ENCODE data around the gene UGT1A5. TPM values are rescaled to one million over a fixed set of nuclear protein-coding genes. Genes with fewer than 3 reads are reported as not detected.

The UGT1A5 gene
- total and polyA plus RNA-seq, 2 of the 8 experiments (the other 6 are each of a cell fraction or from before 2014, with no cell fraction given): not detected

- Histone ChIP-seq H3K36me3 (ENCODE audit: control insufficient read depth in 2 of 4, insufficient read depth in 4 of 4, low read length in 3 of 4) (no peaks in the 10 kb centered on the region), H3K4me2 (ENCODE audit: insufficient read depth in 1 of 2, low read depth in 2 of 2, low read length in 2 of 2) (no peak overlapping the region), H2BK120ac (replicated peaks; ENCODE audit: low read depth, low read length) (no peak overlapping the region), H3K14ac (ENCODE audit: insufficient read length) (no peak overlapping the region), H3K23me2 (ENCODE audit: low read depth, low read length) (no peaks in the 10 kb centered on the region), H2BK15ac (ENCODE audit: low read length) (no peak overlapping the region), H2BK12ac (ENCODE audit: low read depth, low read length) (no peak overlapping the region), H3K79me2 (ENCODE audit: control insufficient read depth in 1 of 2, insufficient read depth in 2 of 2, low read length in 2 of 2) (no peaks in the 10 kb centered on the region), H3K9ac (replicated peaks in 1 of 4; ENCODE audit: extremely low read depth in 1 of 4, low read depth in 3 of 4, low read length in 3 of 4) (no peak overlapping the region), H4K8ac (ENCODE audit: extremely low read depth, insufficient read depth, low read length) (no peak overlapping the region), H2BK20ac (ENCODE audit: low read length) (no peak overlapping the region), H3K79me1 (ENCODE audit: low read depth, low read length) (no peaks in the 10 kb centered on the region), H3K56ac (replicated peaks; ENCODE audit: insufficient read length, low read depth, low read length) (no peak overlapping the region), H3K4me3 (ENCODE audit: extremely low read depth in 1 of 4, insufficient read depth in 2 of 4, low read depth in 3 of 4, low read length in 4 of 4) (no peak overlapping the region), H2BK5ac (ENCODE audit: low read depth, low read length) (no peak overlapping the region), H3K4me1 (replicated peaks in 1 of 4; ENCODE audit: control insufficient read depth in 3 of 4, insufficient read depth in 4 of 4, low read length in 3 of 4) (no peaks in the 10 kb centered on the region), H3K9me3 (ENCODE audit: insufficient read depth in 2 of 2, low read depth in 1 of 2, low read length in 1 of 2) (no peaks in the 10 kb centered on the region), H3K18ac (ENCODE audit: extremely low read depth, low read length) (no peak overlapping the region), H2AK5ac (ENCODE audit: low read depth, low read length) (no peak overlapping the region), H4K20me1 (replicated peaks in 1 of 2; ENCODE audit: control insufficient read depth in 1 of 2, insufficient read depth in 2 of 2, low read length in 2 of 2) (no peaks in the 10 kb centered on the region), H3K27me3 (replicated peaks in 1 of 4; ENCODE audit: control insufficient read depth in 3 of 4, extremely low read depth in 1 of 4, insufficient read depth in 3 of 4, low read length in 3 of 4) (peaks cover 0 to 1% (median 0%) of the 10 kb centered on the region in 4 experiments; a peak in 1 of 7 replicates), H3K27ac (ENCODE audit: low read depth, low read length) (no peak overlapping the region), H2AFZ (ENCODE audit: low read length) (no peak overlapping the region), H4K91ac (replicated peaks; ENCODE audit: insufficient read length, low read length) (no peak overlapping the region), H3K23ac (ENCODE audit: insufficient read length) (no peak overlapping the region), H4K5ac (ENCODE audit: insufficient read length, low read depth, low read length) (no peak overlapping the region), H3K4ac (replicated peaks; ENCODE audit: insufficient read length, low read depth, low read length) (no peak overlapping the region)
- DNase-seq (ENCODE audit: low read depth in 1 of 2, low spot score in 2 of 2) (no peak), FAIRE-seq (no peak)
- WGBS, 2 experiments (ENCODE audit: extremely low coverage in 1 of 2, insufficient coverage in 1 of 2, insufficient read length in 1 of 2, insufficient replicate concordance in 2 of 2, low coverage in 1 of 2, low lambda C conversion rate in 2 of 2, missing lambda C conversion rate in 1 of 2): 58% methylated on average over 4 of the region's 4 CpGs; no CpG with 5 or more reads in 1 of the 2 experiments
- POLR2A ChIA-PET (ENCODE audit: partially characterized antibody): interaction anchor here (0.6 kb wide), 1 partner anchor 69 kb away, joined by 4 read pairs; no protein-coding TSS in a partner anchor
- TF ChIP-seq BCL11A (IDR thresholded peaks at IDR 0.05; ENCODE audit: low read depth in 2 of 2, low read length in 2 of 2): no peak
- no peak for TF ChIP-seq CREB1 (IDR thresholded peaks at IDR 0.05)
- no peak for TF ChIP-seq NANOG (IDR thresholded peaks at IDR 0.05; ENCODE audit: insufficient read depth, low read depth, low read length, poor library complexity, severe bottlenecking)
- no peak for TF ChIP-seq RXRA (IDR thresholded peaks at IDR 0.05; ENCODE audit: insufficient read depth, low read depth, low read length)
- TF ChIP-seq TCF12 (IDR thresholded peaks at IDR 0.05; ENCODE audit: low read depth, low read length): no peak
- no peak for TF ChIP-seq EZH2 (IDR thresholded peaks at IDR 0.05; ENCODE audit: low read depth, low read length, severe bottlenecking)
- TF ChIP-seq CHD1 (IDR thresholded peaks at IDR 0.05; ENCODE audit: low read depth, low read length): no peak
- TF ChIP-seq PHF8 (conservative IDR thresholded peaks at IDR 0.05; ENCODE audit: low read depth, low read length): no peak
- no peak for TF ChIP-seq SIX5 (IDR thresholded peaks at IDR 0.05; ENCODE audit: low read depth, low read length)
- TF ChIP-seq YY1 (IDR thresholded peaks at IDR 0.05; ENCODE audit: low read depth, low read length): no peak
- TF ChIP-seq SIRT6 (IDR thresholded peaks at IDR 0.05; ENCODE audit: low read length): no peak
- no peak for TF ChIP-seq JUN (IDR thresholded peaks at IDR 0.05; ENCODE audit: low read depth, low read length)
- CTCF ChIA-PET (ENCODE audit: partially characterized antibody): interaction anchor here (0.7 kb wide), 1 partner anchor 13 kb away, joined by 3 read pairs; no protein-coding TSS in a partner anchor
Observed at GRCh38 chr2:233705911-233706506, 6.7 kb upstream of the UGT1A5 start.

Data from H1 (cell line).